ENCODE data around the gene SLC6A4. TPM values are rescaled to one million over a fixed set of nuclear protein-coding genes. Genes with fewer than 3 reads are reported as not detected.

The SLC6A4 gene
- total and polyA plus RNA-seq, 10 of the 15 experiments (the other 5 are each of a cell fraction or from before 2014, with no cell fraction given): 5.3 to 20.6 (median 10.1) TPM

- no peak for TF ChIP-seq NFIC (IDR thresholded peaks at IDR 0.05; ENCODE audit: low read depth, low read length)
- TF ChIP-seq EED (IDR thresholded peaks at IDR 0.05; ENCODE audit: low read depth): no peak
- no peak for TF ChIP-seq ZBTB40 (IDR thresholded peaks at IDR 0.05; ENCODE audit: borderline replicate concordance)
- TF ChIP-seq BCLAF1 (IDR thresholded peaks at IDR 0.05): no peak
- TF ChIP-seq RBBP5 (conservative IDR thresholded peaks at IDR 0.05): no peak
- no peak for TF ChIP-seq CEBPZ (IDR thresholded peaks at IDR 0.05; ENCODE audit: low read depth, low read length)
- no peak for TF ChIP-seq SMAD1 (IDR thresholded peaks at IDR 0.05; ENCODE audit: low read depth, partially characterized antibody)
- TF ChIP-seq ATF7 (IDR thresholded peaks at IDR 0.05; ENCODE audit: low read depth): no peak
- no peak for TF ChIP-seq RELB (IDR thresholded peaks at IDR 0.05; ENCODE audit: low read depth)
- TF ChIP-seq BACH1 (IDR thresholded peaks at IDR 0.05; ENCODE audit: borderline replicate concordance): no peak
- ChIA-PET SMC1A (ENCODE audit: uncharacterized antibody, unreplicated experiment) (interaction anchor here (1.3 to 3.8 kb wide), 2 partner anchors 97 to 134 kb away, joined by 7 to 14 read pairs; no protein-coding TSS in a partner anchor), POLR2A (no interaction called here), RAD21 (ENCODE audit: unreplicated experiment) (interaction anchor here (1.5 kb wide), 1 partner anchor 114 kb away, joined by 5 read pairs; no protein-coding TSS in a partner anchor), CTCF (interaction anchor here (0.7 to 2.3 kb wide), 3 partner anchors 52 to 226 kb away, joined by 3 to 10 read pairs (median 3); no protein-coding TSS in a partner anchor)
- Histone ChIP-seq H3K4me1 (ENCODE audit: control insufficient read depth, insufficient read depth, low read length) (peaks cover 29% of the 10 kb centered on the region), H4K20me1 (ENCODE audit: control insufficient read depth, insufficient read depth) (no peaks in the 10 kb centered on the region), H3K36me3 (ENCODE audit: control insufficient read depth in 2 of 2, insufficient read depth in 2 of 2, low read length in 1 of 2) (no peaks in the 10 kb centered on the region), H3K4me3 (no peak overlapping the region), H3K9ac (ENCODE audit: control insufficient read depth, insufficient read depth, low read length) (no peak overlapping the region), H2AFZ (ENCODE audit: control insufficient read depth, low read depth, low read length) (no peak overlapping the region), H3K27me3 (replicated peaks in 1 of 2; ENCODE audit: control insufficient read depth in 2 of 2, insufficient read depth in 2 of 2, low read length in 1 of 2) (no peaks in the 10 kb centered on the region), H3K27ac (ENCODE audit: control insufficient read depth, insufficient read depth) (no peak overlapping the region), H3K4me2 (ENCODE audit: control insufficient read depth, insufficient read depth) (no peak overlapping the region), H3K9me3 (replicated peaks; ENCODE audit: control insufficient read depth, insufficient read depth, low read length) (no peaks in the 10 kb centered on the region; the same call in 2 of the 3 replicates), H3K79me2 (ENCODE audit: control insufficient read depth, insufficient read depth, low read length) (no peaks in the 10 kb centered on the region)
- WGBS (ENCODE audit: insufficient coverage, insufficient replicate concordance, low lambda C conversion rate, missing lambda C conversion rate): 61% methylated on average over 5 of the region's 5 CpGs
- ATAC-seq: no peak
- FAIRE-seq: no peak
- in situ Hi-C loops (cut with MboI): loop anchor here (5.0 kb wide), 1 partner anchor 112 kb away; no protein-coding TSS in a partner anchor
- no peak for DNase-seq (ENCODE audit: low read depth, low spot score)
- BruUV-seq (replicated peaks): no TSS peak
- intact Hi-C loops (cut with micrococcal nuclease; ENCODE audit: unreplicated experiment): loop anchor here (10.0 kb wide), 1 partner anchor 96 kb away; the partner anchor contains the start of gene TMIGD1
Observed at GRCh38 chr17:30239089-30239462, 3.6 kb upstream of the SLC6A4 start.
